CD4-positive, alpha-beta T cell treated with Interleukin-4 for 1 hour (primary cell): Measurements from ENCODE around the gene MMP8.
A peak's percentile ranks its signal among the peaks of the same experiment; 100 is the strongest.

ENCODE experiments used
- DNase-seq, 2 donors: peaks; one replicate each; pipeline ENCODE4 v3.0.0-alpha.2; 2020 to 2022

The MMP8 gene

GRCh38 chr11:102719620-102720277 lies 5.0 kb downstream of the MMP8 start:
- no peak for DNase-seq

GRCh38 chr11:102717280-102717679 lies 7.5 kb downstream of the MMP8 start:
- DNase-seq, result no peak

GRCh38 chr11:102716527-102716926 lies 8.2 kb downstream of the MMP8 start:
- DNase-seq, result no peak

GRCh38 chr11:102712137-102712536 lies 12.6 kb downstream of the MMP8 start:
- no peak for DNase-seq

- DNase-seq, result no peak
These were observed 15.4 kb downstream of the MMP8 start for GRCh38 chr11:102709201-102709945.

- DNase-seq, result no peak
These were observed 16.1 kb downstream of the MMP8 start for GRCh38 chr11:102708654-102709053.

- DNase-seq, result no peak
These were observed 19.1 kb downstream of the MMP8 start, which contains the start of gene MMP27 for GRCh38 chr11:102705626-102706025. MMP27 (minus strand) TSS chr11:102705769; CDS start chr11:102705714, 55 bp downstream.

- no peak for DNase-seq
These were observed 19.9 kb downstream of the MMP8 start for GRCh38 chr11:102704841-102705240.

GRCh38 chr11:102703826-102704493 lies 20.8 kb downstream of the MMP8 start:
- DNase-seq, result no peak

GRCh38 chr11:102695201-102695600 lies 29.6 kb downstream of the MMP8 start:
- no peak for DNase-seq

- no peak for DNase-seq
These were observed 39.0 kb downstream of the MMP8 start for GRCh38 chr11:102685754-102686153.

GRCh38 chr11:102685338-102685737 lies 39.4 kb downstream of the MMP8 start:
- no peak for DNase-seq

- DNase-seq, result no peak
These were observed 41.5 kb downstream of the MMP8 start for GRCh38 chr11:102683277-102683676.

- DNase-seq, result peak in 1 of 2 donors; percentile 26
These were observed 43.8 kb downstream of the MMP8 start for GRCh38 chr11:102680945-102681344.

GRCh38 chr11:102678022-102678421 lies 46.7 kb downstream of the MMP8 start:
- DNase-seq, result no peak

GRCh38 chr11:102676084-102676483 lies 48.7 kb downstream of the MMP8 start:
- DNase-seq, result no peak

- no peak for DNase-seq
These were observed 55.1 kb downstream of the MMP8 start for GRCh38 chr11:102669664-102670063.

- DNase-seq, result peak in 1 of 2 donors; percentile 50
These were observed 58.3 kb downstream of the MMP8 start for GRCh38 chr11:102666331-102666957.

GRCh38 chr11:102664001-102664752 lies 60.6 kb downstream of the MMP8 start:
- DNase-seq, result peak in 1 of 2 donors; percentile 10

GRCh38 chr11:102662607-102663006 lies 62.1 kb downstream of the MMP8 start:
- DNase-seq, result no peak
